SKM-1 treated with dmso at 0.1 percent for 144 hours (cell line): Measurements from ENCODE around the gene BTBD1.

Experiments used
- DNase-seq: peaks from one replicate; lab custom pipeline; 2025; ENCODE audit not compliant: unreplicated experiment; lab: John Stamatoyannopoulos, UW

Gene BTBD1

DNA sequence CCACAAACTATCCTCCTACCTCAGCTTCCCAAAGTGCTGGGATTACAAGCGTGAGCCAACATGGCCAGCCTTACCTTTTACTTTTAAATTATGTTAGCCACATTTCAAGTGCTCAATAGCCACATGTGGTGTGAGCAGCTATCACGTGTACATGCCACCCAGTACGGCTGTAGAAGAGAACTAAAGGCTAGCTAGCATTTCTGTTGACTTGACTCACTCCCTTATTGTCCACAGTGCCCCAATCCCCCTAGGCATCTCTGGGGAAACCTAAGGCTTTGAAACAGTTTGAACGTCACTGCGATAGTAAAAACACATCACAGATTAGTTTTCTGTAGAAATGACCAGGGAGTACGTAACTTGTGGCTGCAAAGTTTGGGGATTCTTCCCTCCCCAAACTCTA is 67.6 kb downstream of the BTBD1 start:
- no peak for DNase-seq

DNA sequence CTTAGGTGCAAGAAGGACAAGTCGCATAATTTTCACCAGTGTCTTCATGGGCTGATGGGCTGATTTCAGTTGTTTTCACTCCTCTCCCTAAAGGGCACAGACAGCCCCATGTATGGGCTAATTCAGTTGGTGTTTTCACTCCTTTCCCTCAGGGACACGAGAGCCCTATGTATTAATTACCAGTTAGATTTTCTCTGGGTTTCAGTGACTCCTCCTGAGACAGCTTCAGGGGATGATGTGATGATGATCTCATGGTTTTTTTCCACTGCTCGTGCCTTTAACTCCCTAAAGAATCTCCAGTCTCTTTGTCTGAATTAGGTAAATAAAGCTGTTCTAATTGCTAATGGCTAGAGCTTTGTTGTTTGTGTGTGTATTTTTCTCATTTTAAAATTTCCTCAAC is 71.1 kb downstream of the BTBD1 start:
- DNase-seq, result no peak

DNA sequence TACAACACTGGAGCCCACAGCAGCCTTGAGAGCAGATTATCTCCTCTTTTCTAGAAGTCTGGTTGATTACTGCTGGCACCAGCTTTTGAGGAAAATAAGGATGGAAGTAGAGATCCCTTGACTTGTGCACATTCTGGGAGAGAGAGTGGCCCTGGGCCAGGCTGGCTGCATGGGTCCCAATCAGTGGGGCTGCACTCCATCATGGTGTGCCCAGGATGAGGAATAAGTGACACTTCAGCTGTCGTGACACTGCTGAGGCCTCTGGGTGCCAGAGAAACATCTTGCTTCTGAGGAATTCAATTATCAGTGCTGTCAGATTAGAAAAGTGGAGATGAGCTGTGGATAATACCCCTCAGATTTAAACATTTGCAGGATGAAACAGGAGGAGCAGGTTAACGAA is 72.0 kb downstream of the BTBD1 start:
- no peak for DNase-seq

GRCh38 chr15:82993144-82993543 is 73.9 kb downstream of the BTBD1 start:
- DNase-seq, result no peak

- no peak for DNase-seq
These were observed 74.5 kb downstream of the BTBD1 start for GRCh38 chr15:82992436-82992998.

- no peak for DNase-seq
These were observed 80.6 kb downstream of the BTBD1 start for GRCh38 chr15:82986442-82986780.

GRCh38 chr15:82985688-82986441 is 81.2 kb downstream of the BTBD1 start, which contains the start of gene RAMAC:
Gene RAMAC, plus strand, starts transcription at chr15:82986210. Its CDS starts 2,809 bp downstream, at chr15:82989019.
- DNase-seq, result peak; percentile 95

GRCh38 chr15:82980981-82981380 is 86.1 kb downstream of the BTBD1 start:
- DNase-seq, result no peak

DNA sequence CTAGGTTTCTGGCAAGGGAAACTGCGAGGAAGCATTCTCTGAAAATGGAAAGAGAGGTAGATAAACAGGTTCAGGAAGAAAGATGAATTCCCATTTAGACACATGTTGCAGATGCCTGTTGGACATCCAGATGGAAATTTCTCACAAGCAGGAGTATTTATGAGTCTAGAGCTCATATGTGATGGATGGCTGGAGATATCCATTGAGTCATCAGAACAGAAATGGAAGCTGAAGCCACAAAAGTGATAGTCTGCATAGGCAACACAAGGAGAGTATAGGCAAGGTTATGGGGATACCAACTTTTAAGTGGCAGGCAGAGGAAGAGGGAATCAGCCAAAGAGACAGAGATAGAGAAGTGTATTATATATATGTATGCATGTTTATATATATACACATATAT is 87.3 kb downstream of the BTBD1 start:
- no peak for DNase-seq

GRCh38 chr15:82978438-82978837 is 88.6 kb downstream of the BTBD1 start:
- DNase-seq, result no peak

DNA sequence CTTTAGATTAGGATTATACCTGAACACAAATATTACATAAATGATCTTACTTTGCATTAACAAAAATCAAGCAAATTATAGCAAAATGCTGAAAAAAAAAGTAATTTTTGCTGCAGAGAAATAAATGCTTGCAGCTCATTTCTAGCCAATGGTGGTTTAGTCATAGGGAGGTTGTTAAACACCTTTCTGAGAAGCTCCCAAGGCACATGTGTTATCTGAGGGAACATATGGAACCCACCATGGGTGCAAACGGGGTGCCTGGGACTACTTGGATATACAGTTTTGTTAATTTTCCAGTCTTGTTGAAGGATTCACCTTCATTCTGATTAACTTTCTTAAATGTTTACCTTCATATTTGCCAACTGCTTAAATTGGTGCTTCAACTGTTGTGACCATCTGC is 90.0 kb downstream of the BTBD1 start:
- DNase-seq, result no peak

- no peak for DNase-seq
These were observed 94.1 kb downstream of the BTBD1 start for GRCh38 chr15:82972990-82973389.

GRCh38 chr15:82971218-82971984 is 95.7 kb downstream of the BTBD1 start:
- DNase-seq, result no peak

DNA sequence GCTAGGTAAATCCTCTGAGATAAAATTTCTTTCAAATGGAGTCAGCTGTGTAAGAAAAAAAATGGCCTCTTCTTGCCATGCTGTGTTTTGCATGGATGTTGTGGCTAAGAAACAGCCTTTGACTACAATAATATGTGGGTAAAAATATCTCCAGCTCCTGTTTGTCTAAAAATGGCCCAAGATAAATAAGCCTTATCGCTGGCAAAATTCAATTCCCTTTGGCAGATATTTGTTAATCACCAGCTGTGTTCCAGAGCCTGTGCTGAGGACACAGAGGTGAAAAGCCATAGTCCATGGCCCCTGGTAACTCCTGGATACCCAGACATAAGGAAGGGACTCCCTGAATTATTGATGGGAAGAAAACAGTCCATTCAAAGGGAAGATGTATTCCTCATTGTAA is 96.4 kb downstream of the BTBD1 start:
- no peak for DNase-seq

DNA sequence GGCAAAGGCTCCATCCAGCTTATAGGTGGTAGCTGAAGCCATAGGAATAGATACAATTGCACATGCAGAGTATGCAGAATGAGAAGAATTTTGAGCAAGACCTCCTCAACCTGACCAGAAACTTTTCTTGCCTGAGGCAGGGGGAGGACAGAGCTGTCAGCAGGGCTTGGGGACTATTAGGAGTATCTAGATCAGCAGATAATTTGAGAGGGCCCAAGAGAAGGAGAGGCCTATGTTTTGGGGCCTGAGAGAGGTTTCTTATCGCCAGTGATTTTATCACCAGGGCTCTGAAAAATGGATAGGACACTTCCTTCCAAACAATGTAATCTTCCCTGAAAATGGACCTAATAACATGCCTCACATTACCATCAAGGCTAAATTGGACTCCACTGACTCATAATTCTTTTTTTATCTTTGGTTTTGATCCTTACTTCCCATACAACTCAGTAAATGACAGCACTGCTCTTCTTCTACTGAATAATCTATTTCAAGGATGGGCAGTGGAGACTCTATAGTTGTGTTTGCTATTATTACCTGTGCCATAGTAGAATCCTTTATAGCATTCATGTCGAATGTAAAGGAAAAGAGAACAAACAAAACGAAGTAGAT is 96.9 kb downstream of the BTBD1 start:
- DNase-seq, result no peak

DNA sequence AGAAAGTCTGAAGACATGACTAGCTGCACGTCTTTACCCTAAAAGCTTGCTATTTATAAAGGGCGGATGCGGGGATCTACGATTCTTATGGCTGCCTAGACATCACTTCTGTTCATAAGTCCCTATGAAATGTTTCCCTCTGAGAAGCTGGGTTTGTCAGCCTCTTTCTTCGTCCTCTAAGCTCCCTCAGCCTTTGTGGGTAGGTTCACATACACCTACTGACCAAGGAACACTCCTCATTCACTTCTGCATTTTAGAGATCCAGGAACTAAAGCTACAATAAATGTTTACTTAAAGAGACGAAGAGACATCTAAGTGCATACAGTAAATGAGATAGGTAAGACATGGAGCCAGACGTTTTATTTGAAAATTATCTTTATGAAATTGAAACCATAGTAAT is 97.7 kb downstream of the BTBD1 start:
- DNase-seq, result no peak

- DNase-seq, result peak; percentile 6
These were observed 99.0 kb downstream of the BTBD1 start for GRCh38 chr15:82968066-82968465.

DNA sequence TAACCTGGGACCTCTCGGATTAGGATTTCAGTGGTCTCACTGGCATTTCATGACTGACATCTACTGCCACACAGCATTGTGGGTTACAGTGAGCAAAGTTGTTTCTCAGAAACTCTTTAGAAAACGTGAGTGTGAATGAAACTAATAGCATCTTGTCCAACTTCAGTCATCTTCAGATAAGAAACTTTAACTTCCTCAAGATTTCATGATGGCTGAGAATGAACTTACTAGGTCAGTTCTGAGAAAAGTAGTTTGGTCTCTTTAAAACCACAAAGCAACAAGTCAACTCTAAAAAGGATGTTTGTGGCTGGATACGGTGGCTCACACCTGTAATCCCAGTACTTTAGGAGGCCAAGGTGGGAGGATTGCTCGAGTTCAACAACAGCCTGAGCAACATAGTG is 100.4 kb downstream of the BTBD1 start:
- DNase-seq, result no peak
